ENCODE data around the gene PLD1.

- no peak for TF ChIP-seq POLR2A (IDR thresholded peaks at IDR 0.05; ENCODE audit: low read length)
- no peak for TF ChIP-seq GATA1 (IDR thresholded peaks at IDR 0.05; ENCODE audit: low read depth, low read length)
Measured at GRCh38 chr3:171553086-171553485, 257.2 kb downstream of the PLD1 start.
